HG03457 (cell line): ENCODE results near the gene TBXT.

ENCODE experiments used
- ATAC-seq: cut with Tn5 transposase; IDR thresholded peaks from one replicate; pipeline ENCODE4 v1.9.1; 2021; ENCODE audit warnings: moderate number of reproducible peaks; ENCODE audit not compliant: unreplicated experiment

Gene TBXT

GRCh38 chr6:166119116-166119911 is 48.3 kb downstream of the TBXT start:
- no peak for ATAC-seq

- no peak for ATAC-seq
Observed at GRCh38 chr6:166115609-166116008, 52.0 kb downstream of the TBXT start.

GRCh38 chr6:166112580-166112979 is 55.1 kb downstream of the TBXT start:
- ATAC-seq, result no peak

- no peak for ATAC-seq
Observed at GRCh38 chr6:166109608-166110007, 58.0 kb downstream of the TBXT start.
